Measurements from ENCODE around the gene CLDN34. TPM values are rescaled to one million over a fixed set of nuclear protein-coding genes. Genes with fewer than 3 reads are reported as not detected.

CLDN34 gene
- total RNA-seq, 2 experiments from 2014 or later = not detected

DNA sequence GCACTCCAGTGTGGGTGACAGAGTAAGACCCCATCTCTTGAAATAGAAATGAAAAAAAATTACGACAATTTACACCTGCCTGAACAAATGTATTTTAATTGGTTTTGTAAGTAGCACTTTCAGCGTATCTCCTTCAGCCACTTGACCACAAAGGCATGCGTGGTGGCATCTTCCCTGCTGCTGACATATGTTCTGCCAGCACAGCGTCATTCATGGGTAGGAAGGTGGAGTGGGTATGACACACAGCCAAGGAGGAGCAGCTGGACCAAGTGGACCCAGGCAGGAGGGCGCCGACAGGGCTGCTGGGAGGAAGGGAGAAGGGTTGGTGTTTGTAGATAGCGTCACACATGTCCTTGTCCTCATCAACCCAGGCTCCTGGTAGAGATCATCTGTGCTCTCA, 28.6 kb upstream of the CLDN34 start:
- BruUV-seq (replicated peaks) = no TSS peak
- CTCF ChIA-PET (ENCODE audit: unreplicated experiment) = no interaction called here
- POLR2A ChIA-PET = no interaction called here
- Histone ChIP-seq H3K36me3 (ENCODE audit: insufficient read depth, low read length) (no peaks in the 10 kb centered on the region), H3K4me3 (ENCODE audit: low read depth, low read length, poor library complexity, severe bottlenecking) (no peak overlapping the region), H4K20me1 (ENCODE audit: insufficient read depth, low read length) (no peaks in the 10 kb centered on the region), H3K27ac (ENCODE audit: low read depth, low read length, poor library complexity, severe bottlenecking) (no peak overlapping the region), H3K4me2 (ENCODE audit: low read length) (no peak overlapping the region), H3K4me1 (ENCODE audit: insufficient read depth, low read length, poor library complexity, severe bottlenecking) (no peaks in the 10 kb centered on the region), H3K79me2 (ENCODE audit: insufficient read depth, low read depth, low read length) (no peaks in the 10 kb centered on the region), H2AFZ (ENCODE audit: low read length) (no peak overlapping the region), H3K9me3 (ENCODE audit: low read length) (no peaks in the 10 kb centered on the region), H3K9me2 (ENCODE audit: insufficient read depth, low read length) (no peaks in the 10 kb centered on the region)
- TF ChIP-seq EZH2phosphoT487 (IDR thresholded peaks at IDR 0.05; ENCODE audit: borderline replicate concordance, low read depth, low read length) = no peak
- TF ChIP-seq, protein P1, sequence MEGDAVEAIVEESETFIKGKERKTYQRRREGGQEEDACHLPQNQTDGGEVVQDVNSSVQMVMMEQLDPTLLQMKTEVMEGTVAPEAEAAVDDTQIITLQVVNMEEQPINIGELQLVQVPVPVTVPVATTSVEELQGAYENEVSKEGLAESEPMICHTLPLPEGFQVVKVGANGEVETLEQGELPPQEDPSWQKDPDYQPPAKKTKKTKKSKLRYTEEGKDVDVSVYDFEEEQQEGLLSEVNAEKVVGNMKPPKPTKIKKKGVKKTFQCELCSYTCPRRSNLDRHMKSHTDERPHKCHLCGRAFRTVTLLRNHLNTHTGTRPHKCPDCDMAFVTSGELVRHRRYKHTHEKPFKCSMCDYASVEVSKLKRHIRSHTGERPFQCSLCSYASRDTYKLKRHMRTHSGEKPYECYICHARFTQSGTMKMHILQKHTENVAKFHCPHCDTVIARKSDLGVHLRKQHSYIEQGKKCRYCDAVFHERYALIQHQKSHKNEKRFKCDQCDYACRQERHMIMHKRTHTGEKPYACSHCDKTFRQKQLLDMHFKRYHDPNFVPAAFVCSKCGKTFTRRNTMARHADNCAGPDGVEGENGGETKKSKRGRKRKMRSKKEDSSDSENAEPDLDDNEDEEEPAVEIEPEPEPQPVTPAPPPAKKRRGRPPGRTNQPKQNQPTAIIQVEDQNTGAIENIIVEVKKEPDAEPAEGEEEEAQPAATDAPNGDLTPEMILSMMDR (conservative IDR thresholded peaks at IDR 0.05; ENCODE audit: low read length) = no peak
- intact Hi-C loops (cut with micrococcal nuclease; ENCODE audit: unreplicated experiment) = no loop called here
- no peak for DNase-seq (ENCODE audit: low spot score)

DNA sequence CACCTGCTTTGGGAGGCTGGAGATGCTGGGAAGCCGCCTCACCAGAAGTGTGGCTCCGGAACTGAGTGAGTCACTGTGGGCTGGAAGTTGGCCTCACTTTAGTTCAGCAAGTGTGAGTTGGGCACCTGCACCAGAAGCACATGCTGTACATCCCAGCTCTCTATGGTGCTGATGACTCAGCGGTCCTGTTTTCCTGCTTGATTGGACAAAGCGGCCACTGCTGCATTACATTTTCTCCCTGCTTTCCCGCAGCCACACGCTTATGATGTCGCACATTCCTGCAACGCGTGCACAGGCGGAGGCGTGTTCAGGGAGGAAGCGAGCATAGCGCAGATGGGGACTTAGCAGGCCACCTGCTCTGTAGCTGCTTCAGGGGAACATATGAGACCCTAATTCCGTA, 26.7 kb upstream of the CLDN34 start:
- Histone ChIP-seq H2AFZ (ENCODE audit: low read length) (no peak overlapping the region), H3K27ac (ENCODE audit: low read depth, low read length, poor library complexity, severe bottlenecking) (no peak overlapping the region), H4K20me1 (ENCODE audit: insufficient read depth, low read length) (no peaks in the 10 kb centered on the region), H3K4me1 (ENCODE audit: insufficient read depth, low read length, poor library complexity, severe bottlenecking) (no peaks in the 10 kb centered on the region), H3K9me3 (ENCODE audit: low read length) (no peaks in the 10 kb centered on the region), H3K4me2 (ENCODE audit: low read length) (no peak overlapping the region), H3K4me3 (ENCODE audit: low read depth, low read length, poor library complexity, severe bottlenecking) (no peak overlapping the region), H3K9me2 (ENCODE audit: insufficient read depth, low read length) (no peaks in the 10 kb centered on the region), H3K36me3 (ENCODE audit: insufficient read depth, low read length) (no peaks in the 10 kb centered on the region), H3K79me2 (ENCODE audit: insufficient read depth, low read depth, low read length) (no peaks in the 10 kb centered on the region)
- CTCF ChIA-PET (ENCODE audit: unreplicated experiment) = no interaction called here
- no peak for DNase-seq (ENCODE audit: low spot score)
- no TSS peak for BruUV-seq (replicated peaks)
- POLR2A ChIA-PET = no interaction called here
- TF ChIP-seq, protein P1 (conservative IDR thresholded peaks at IDR 0.05; ENCODE audit: low read length) = no peak
- TF ChIP-seq EZH2phosphoT487 (IDR thresholded peaks at IDR 0.05; ENCODE audit: borderline replicate concordance, low read depth, low read length) = no peak
- intact Hi-C loops (cut with micrococcal nuclease; ENCODE audit: unreplicated experiment) = no loop called here

DNA sequence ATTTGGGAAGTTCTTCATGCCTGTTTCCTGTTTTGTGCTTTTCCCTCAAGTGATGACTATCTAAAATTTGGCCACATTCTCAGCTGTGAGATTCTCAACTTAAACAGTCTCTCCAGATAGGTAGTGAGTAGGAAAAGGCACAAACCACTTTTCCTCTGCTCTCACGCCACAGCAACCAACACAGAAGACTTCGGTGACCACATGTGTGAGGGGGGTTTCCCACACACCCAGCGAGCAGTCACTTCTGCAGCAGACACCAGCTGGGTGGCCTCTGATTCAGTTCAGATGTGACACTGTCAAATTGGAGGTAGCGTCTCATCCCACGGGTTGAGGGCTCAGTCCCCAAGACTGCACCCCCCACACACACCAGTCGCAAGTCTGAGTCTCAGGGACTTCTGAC, 25.1 kb upstream of the CLDN34 start:
- POLR2A ChIA-PET = no interaction called here
- no peak overlapping the region for H3K4me3 ChIP-seq (ENCODE audit: low read depth, low read length, poor library complexity, severe bottlenecking)
- no peaks in the 10 kb centered on the region for H3K4me1 ChIP-seq (ENCODE audit: insufficient read depth, low read length, poor library complexity, severe bottlenecking)
- CTCF ChIA-PET (ENCODE audit: unreplicated experiment) = no interaction called here
- H3K79me2 ChIP-seq (ENCODE audit: insufficient read depth, low read depth, low read length) = no peaks in the 10 kb centered on the region
- no peak for DNase-seq (ENCODE audit: low spot score)
- no TSS peak for BruUV-seq (replicated peaks)
- H4K20me1 ChIP-seq (ENCODE audit: insufficient read depth, low read length) = no peaks in the 10 kb centered on the region
- no peaks in the 10 kb centered on the region for H3K9me3 ChIP-seq (ENCODE audit: low read length)
- TF ChIP-seq, protein P1 (conservative IDR thresholded peaks at IDR 0.05; ENCODE audit: low read length) = no peak
- TF ChIP-seq EZH2phosphoT487 (IDR thresholded peaks at IDR 0.05; ENCODE audit: borderline replicate concordance, low read depth, low read length) = no peak
- no peak overlapping the region for H3K4me2 ChIP-seq (ENCODE audit: low read length)
- intact Hi-C loops (cut with micrococcal nuclease; ENCODE audit: unreplicated experiment) = no loop called here
- H3K9me2 ChIP-seq (ENCODE audit: insufficient read depth, low read length) = no peaks in the 10 kb centered on the region
- H3K27ac ChIP-seq (ENCODE audit: low read depth, low read length, poor library complexity, severe bottlenecking) = no peak overlapping the region
- H3K36me3 ChIP-seq (ENCODE audit: insufficient read depth, low read length) = no peaks in the 10 kb centered on the region
- H2AFZ ChIP-seq (ENCODE audit: low read length) = no peak overlapping the region
